A204.1 (cell line): ENCODE data around the gene AGAP9.
"Not testable (repeated sequence)": the region's sequence is repeated elsewhere in the genome, so short reads cannot be mapped to it uniquely, and the experiment has no call there.

Source experiments
- FAIRE-seq: peaks from 2 replicates; lab custom pipeline; 2012; peaks lifted over from hg19 to GRCh38; lab: Jason Lieb, UNC

Gene AGAP9

GRCh38 chr10:47485943-47486342, 37.5 kb downstream of the AGAP9 start:
- FAIRE-seq: not testable (repeated sequence)

GRCh38 chr10:47484786-47485185, 38.7 kb downstream of the AGAP9 start:
- FAIRE-seq: not testable (repeated sequence)

- FAIRE-seq: not testable (repeated sequence)
Measured at GRCh38 chr10:47483923-47484322, 39.5 kb downstream of the AGAP9 start, which contains the start of gene ANXA8. Gene ANXA8, minus strand, starts transcription at chr10:47484115. Its CDS starts 182 bp downstream, at chr10:47483933.

- FAIRE-seq: not testable (repeated sequence)
Measured at GRCh38 chr10:47482367-47482766, 41.1 kb downstream of the AGAP9 start.

- not testable (repeated sequence) for FAIRE-seq
Measured at GRCh38 chr10:47481768-47482181, 41.7 kb downstream of the AGAP9 start.

DNA sequence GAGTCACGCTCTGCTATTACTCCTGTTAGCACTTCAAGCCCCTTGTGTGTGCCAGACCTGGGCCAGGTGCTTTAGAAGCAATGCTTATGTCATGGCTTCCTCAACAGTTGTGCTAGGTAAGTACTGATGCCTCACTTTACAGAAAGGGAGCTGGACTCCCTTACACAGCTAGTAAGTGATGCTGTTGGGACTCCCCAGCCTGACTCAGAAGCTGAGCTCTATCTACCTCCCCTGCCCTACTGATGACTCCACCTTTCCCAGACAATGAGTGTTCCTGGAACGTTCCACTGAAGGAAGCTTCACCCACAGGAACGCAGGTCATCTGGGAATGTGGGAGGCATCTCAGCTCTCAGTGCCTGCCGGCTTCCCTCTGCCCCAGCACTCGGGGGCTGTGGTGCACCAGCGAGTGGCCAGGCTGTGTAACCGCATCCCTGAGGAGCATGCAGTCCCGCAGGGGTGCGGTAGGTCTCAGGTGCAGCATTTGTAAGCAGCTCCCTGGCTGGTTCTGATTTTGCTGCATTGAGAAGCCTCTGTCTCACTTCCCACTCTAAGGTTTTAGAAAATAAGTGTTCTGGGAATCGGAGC, 42.2 kb downstream of the AGAP9 start:
- not testable (repeated sequence) for FAIRE-seq

- not testable (repeated sequence) for FAIRE-seq
Measured at GRCh38 chr10:47480133-47480532, 43.3 kb downstream of the AGAP9 start.

- FAIRE-seq: not testable (repeated sequence)
Measured at GRCh38 chr10:47478114-47478513, 45.3 kb downstream of the AGAP9 start.

GRCh38 chr10:47477078-47477477, 46.4 kb downstream of the AGAP9 start:
- FAIRE-seq: not testable (repeated sequence)

GRCh38 chr10:47475101-47475500, 48.3 kb downstream of the AGAP9 start:
- FAIRE-seq: not testable (repeated sequence)

DNA sequence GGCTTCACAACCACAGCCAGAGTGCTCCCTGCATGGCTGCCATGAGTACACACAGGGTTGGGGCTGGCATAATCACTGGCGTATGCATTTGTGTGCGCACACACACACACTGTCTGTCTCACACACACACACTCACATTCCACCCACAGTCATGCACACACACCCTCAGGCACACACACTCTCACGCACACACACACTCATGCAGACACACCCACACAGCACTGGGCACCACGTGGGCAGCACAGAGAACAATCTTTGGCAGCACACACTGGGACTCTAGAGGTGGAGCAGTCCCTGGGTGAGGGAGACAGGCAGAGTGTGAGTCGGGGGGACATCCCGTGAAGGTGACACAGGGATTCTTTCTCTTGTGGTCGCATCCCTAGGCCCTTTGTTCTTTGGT, 49.9 kb downstream of the AGAP9 start:
- not testable (repeated sequence) for FAIRE-seq

DNA sequence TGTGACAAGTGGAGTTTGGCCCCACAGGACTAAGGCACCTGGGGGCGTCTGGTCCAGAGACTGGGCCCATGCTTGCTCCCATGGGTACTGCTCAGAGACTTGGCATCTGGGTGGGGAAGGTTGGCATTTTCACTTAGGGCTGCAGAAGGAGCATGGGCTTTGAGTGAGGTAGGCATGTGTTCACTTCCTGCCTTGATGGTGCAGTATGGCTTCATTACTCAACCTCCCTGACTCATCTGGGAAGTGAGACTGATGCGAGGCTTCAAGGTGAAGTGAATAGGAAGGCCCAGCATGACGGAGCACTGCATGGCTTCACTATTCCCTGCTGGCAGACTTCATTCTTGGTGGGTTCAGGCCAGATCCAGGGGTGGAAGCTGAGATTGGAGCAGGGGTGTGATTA, 50.8 kb downstream of the AGAP9 start:
- not testable (repeated sequence) for FAIRE-seq

- not testable (repeated sequence) for FAIRE-seq
Measured at GRCh38 chr10:47472072-47472471, 51.4 kb downstream of the AGAP9 start.

- FAIRE-seq: not testable (repeated sequence)
Measured at GRCh38 chr10:47468731-47469528, 54.5 kb downstream of the AGAP9 start.

- not testable (repeated sequence) for FAIRE-seq
Measured at GRCh38 chr10:47467957-47468356, 55.5 kb downstream of the AGAP9 start.

- not testable (repeated sequence) for FAIRE-seq
Measured at GRCh38 chr10:47467458-47467857, 56.0 kb downstream of the AGAP9 start.

DNA sequence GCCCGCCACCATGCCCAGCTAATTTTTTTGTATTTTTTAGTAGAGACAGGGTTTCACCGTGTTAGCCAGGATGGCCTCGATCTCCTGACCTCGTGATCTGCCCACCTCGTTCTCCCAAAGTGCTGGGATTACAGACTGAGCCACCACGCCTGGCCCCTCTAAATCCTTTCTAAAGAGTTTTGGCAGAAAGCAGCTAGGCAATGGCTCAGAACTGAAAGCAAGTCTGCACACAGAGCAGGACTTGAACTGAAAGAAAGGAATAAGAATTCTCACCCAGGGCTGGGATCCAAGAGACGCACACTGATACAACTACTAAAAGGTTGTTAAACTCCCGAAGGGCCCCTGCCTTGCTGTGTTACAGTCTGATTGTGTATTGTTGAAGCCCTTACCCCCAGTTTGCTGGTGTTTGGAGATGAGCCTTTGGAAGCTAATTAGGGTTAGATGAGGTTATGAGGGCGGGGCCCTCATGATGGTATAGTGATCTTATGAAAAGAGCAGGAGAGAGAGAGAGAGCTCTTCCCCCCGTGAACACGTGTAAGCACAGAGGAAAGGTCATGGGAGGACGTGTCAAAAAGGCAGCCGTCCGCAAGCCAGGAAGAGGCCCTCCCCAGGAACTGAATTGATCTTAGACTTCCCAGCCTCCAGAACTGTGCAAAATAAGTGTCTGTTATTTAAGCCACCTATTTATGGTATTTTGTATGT, 58.1 kb downstream of the AGAP9 start:
- not testable (repeated sequence) for FAIRE-seq

- FAIRE-seq: not testable (repeated sequence)
Measured at GRCh38 chr10:47462577-47463358, 60.7 kb downstream of the AGAP9 start.

GRCh38 chr10:47461261-47461687, 62.2 kb downstream of the AGAP9 start:
- FAIRE-seq: not testable (repeated sequence)

GRCh38 chr10:47458466-47459154, 64.8 kb downstream of the AGAP9 start:
- no peak for FAIRE-seq

GRCh38 chr10:47457826-47458225, 65.6 kb downstream of the AGAP9 start:
- no peak for FAIRE-seq

- FAIRE-seq: no peak
Measured at GRCh38 chr10:47457528-47457820, 66.0 kb downstream of the AGAP9 start.
